K562 (cell line): ENCODE results near the gene THAP12. TPM values are rescaled to one million over a fixed set of nuclear protein-coding genes. Genes with fewer than 3 reads are reported as not detected.

Experiments
- ATAC-seq: fragments of 200-7000 bp; cut with Tn5 transposase; 3 replicates; pipeline ENCODE4 v1.9.1; 2020; ENCODE audit warnings: moderate library complexity
- BruUV-seq: library from RNA; stranded (reverse); fragments of 400-500 nt; replicated peaks from 2 replicates; lab custom pipeline; 2021; lab: Mats Ljungman, UMichigan
- CTCF ChIA-PET: fragments of 300-600 bp; formaldehyde crosslinking; extraction: SDS; loops from one replicate; lab custom pipeline; 2021; ENCODE audit warnings: low intra/inter-chr PET ratio; lab: Yijun Ruan, JAX
- POLR2A ChIA-PET: fragments of 300-600, 350-650 bp; sonication (Branson Sonifier 250); formaldehyde crosslinking; extraction: SDS; loops from one replicate; lab custom pipeline; 2021; ENCODE audit warnings: antibody characterized with exemption, inconsistent platforms; lab: Yijun Ruan, JAX
- DNase-seq, 4 experiments: peaks; one replicate each; pipeline versions ENCODE4 v3.0.0 to v3.0.0-alpha.2; 2011 to 2018; ENCODE audit warnings: low spot score in 3 of 4, mixed read lengths in 3 of 4; ENCODE audit errors: extremely low read depth in 1 of 4
- FAIRE-seq: peaks from 2 replicates; lab custom pipeline; 2011; peaks lifted over from hg19 to GRCh38; lab: Jason Lieb, UNC
- H2AFZ ChIP-seq: 2 replicates; pipeline ENCODE4 v1.6.0; 2011; ENCODE audit warnings: low read depth, low read length, control low read depth, inconsistent platforms
- H3K27ac ChIP-seq: fragments of 200-600 bp; 3 replicates; pipeline ENCODE4 v1.8.0; 2011; ENCODE audit warnings: low read depth, mild to moderate bottlenecking, control low read depth, inconsistent platforms, low read length, moderate library complexity, mixed read lengths; ENCODE audit errors: extremely low read depth
- H3K27me3 ChIP-seq, 2 experiments: fragments of 300-600 bp in 1 of 2; 2 replicates in 1 of 2; 3 replicates in 1 of 2; pipeline versions ENCODE4 v1.6.0 to v1.8.0; 2011; ENCODE audit warnings: inconsistent platforms in 2 of 2, low read length in 2 of 2, mild to moderate bottlenecking in 1 of 2, mixed read lengths in 1 of 2, moderate library complexity in 1 of 2; ENCODE audit not compliant: control insufficient read depth in 2 of 2, insufficient read depth in 2 of 2
- H3K36me3 ChIP-seq: fragments of 300-600 bp; 3 replicates; pipeline ENCODE4 v1.8.0; 2011; ENCODE audit warnings: mild to moderate bottlenecking, low read length, inconsistent platforms; ENCODE audit not compliant: control insufficient read depth, insufficient read depth
- H3K4me1 ChIP-seq, 2 experiments: fragments of 200-600 bp in 1 of 2; replicated peaks in 1 of 2; 2 replicates in 1 of 2; 3 replicates in 1 of 2; pipeline versions ENCODE4 v1.5.1 to v1.8.0; 2011; ENCODE audit warnings: inconsistent platforms in 2 of 2, low read length in 2 of 2, mild to moderate bottlenecking in 1 of 2, mixed read lengths in 1 of 2, moderate library complexity in 1 of 2; ENCODE audit not compliant: control insufficient read depth in 2 of 2, insufficient read depth in 2 of 2
- H3K4me2 ChIP-seq: 2 replicates; pipeline ENCODE4 v1.6.1; 2011; ENCODE audit warnings: low read length, control low read depth, inconsistent platforms, mixed read lengths; ENCODE audit not compliant: insufficient read depth
- H3K4me3 ChIP-seq: fragments of 200-600 bp; sonication (generic), shearing (Covaris generic); 2 replicates; pipeline ENCODE4 v1.5.1; 2016; ENCODE audit warnings: control low read depth, inconsistent platforms
- H3K79me2 ChIP-seq: fragments of 200-600 bp; 3 replicates; pipeline ENCODE4 v1.8.0; 2011; ENCODE audit warnings: low read length, inconsistent platforms; ENCODE audit not compliant: control insufficient read depth, insufficient read depth
- H3K9ac ChIP-seq, 2 experiments: 2 replicates each; pipeline versions ENCODE4 v1.6.0 to v1.6.1; 2011; ENCODE audit warnings: low read depth in 2 of 2, low read length in 2 of 2, control low read depth in 1 of 2, inconsistent platforms in 1 of 2, mild to moderate bottlenecking in 1 of 2, mixed read lengths in 1 of 2; ENCODE audit not compliant: insufficient read depth in 1 of 2
- H3K9me1 ChIP-seq: one replicate; pipeline ENCODE4 v1.6.0; 2011; ENCODE audit warnings: inconsistent platforms, mild to moderate bottlenecking, low read length, moderate library complexity; ENCODE audit not compliant: control insufficient read depth, insufficient read depth
- H3K9me3 ChIP-seq: replicated peaks from 2 replicates; pipeline ENCODE4 v1.5.1; 2011; ENCODE audit warnings: low read depth, low read length, inconsistent platforms; ENCODE audit not compliant: control insufficient read depth, insufficient read depth
- H4K20me1 ChIP-seq: replicated peaks from 2 replicates; pipeline ENCODE4 v1.6.1; 2011; ENCODE audit warnings: low read length, inconsistent platforms, mixed read lengths; ENCODE audit not compliant: control insufficient read depth, insufficient read depth
- CTCF ChIP-seq, 3 experiments: IDR thresholded peaks in 2 of 3; conservative IDR thresholded peaks in 1 of 3; 2 replicates each; pipeline ENCODE4 v1.5.1; 2011 to 2012; ENCODE audit warnings: low read length in 3 of 3, mild to moderate bottlenecking in 3 of 3, control low read depth in 2 of 3, improper control_type of control experiment in 1 of 3, inconsistent platforms in 1 of 3, low read depth in 1 of 3, mixed read lengths in 1 of 3, moderate library complexity in 1 of 3; ENCODE audit not compliant: insufficient read depth in 2 of 3
- GTF2A2 ChIP-seq: IDR thresholded peaks from 2 replicates; pipeline ENCODE4 v1.6.1; 2016; ENCODE audit warnings: mild to moderate bottlenecking, missing genetic modification characterization, missing compliant biosample characterization
- HDGF ChIP-seq: fragments of 450-650 bp; IDR thresholded peaks from 2 replicates; pipeline ENCODE4 v1.6.1; 2016
- MIER1 ChIP-seq: fragments of 450-650 bp; IDR thresholded peaks from 2 replicates; pipeline ENCODE4 v1.6.1; 2016; ENCODE audit warnings: antibody characterized with exemption, mild to moderate bottlenecking, low read depth
- RAD21 ChIP-seq, 2 experiments: fragments of 250-450 bp in 1 of 2; fragments of 450-650 bp in 1 of 2; sonication (Bioruptor Pico) in 1 of 2; formaldehyde crosslinking in 1 of 2; IDR thresholded peaks in 1 of 2; conservative IDR thresholded peaks in 1 of 2; 2 replicates each; pipeline versions ENCODE4 v1.4.0 to v1.8.0; 2020 to 2022; ENCODE audit warnings: mild to moderate bottlenecking in 2 of 2, moderate library complexity in 1 of 2
- ZNF23 ChIP-seq: fragments of 250-450 bp; sonication (Bioruptor Pico); IDR thresholded peaks from 2 replicates; pipeline ENCODE4 v1.4.0; 2020; ENCODE audit warnings: mild to moderate bottlenecking
- ZNF717 ChIP-seq: fragments of 250-450 bp; sonication (Bioruptor Pico); IDR thresholded peaks from 2 replicates; pipeline ENCODE4 v1.5.0; 2021
- WGBS: fragments of 100-300 bp; shearing (Covaris generic); methylation state at CpG from one replicate; pipeline ENCODE4 v1.1.6; 2016; ENCODE audit warnings: low coverage, mixed read lengths; ENCODE audit not compliant: insufficient coverage; ENCODE audit errors: missing lambda C conversion rate; 5-methylcytosine and 5-hydroxymethylcytosine counted together
- in situ Hi-C: fragments of 300-500 bp; cut with MboI; formaldehyde crosslinking; loops from 4 replicates; pipeline ENCODE4 v1.15.0; 2018; ENCODE audit warnings: inconsistent platforms, mixed read lengths
- intact Hi-C: fragments of 100-400 bp; cut with micrococcal nuclease; formaldehyde crosslinking; loops from 2 replicates; pipeline ENCODE4 v1.14.2; 2022
- polyA plus RNA-seq, 8 experiments: library from polyadenylated mRNA; depleted of rRNA in 4 of 8; stranded (reverse) in 5 of 8; unstranded in 3 of 8; fragments of >200 nt; fragmentation: Nextera tagmentation in 2 of 8; fragmentation: Illumina TruSeq in 1 of 8; extraction: Ambion mirVana in 2 of 8; extraction: Trizol in 1 of 8; gene quantifications; 2 replicates each; pipeline versions ENCODE4 v1.2.1 to v1.2.3, GENCODE V29; 2011 to 2014; ENCODE audit warnings: inconsistent platforms in 1 of 8, missing spikeins in 1 of 8
- total RNA-seq, 7 experiments: library from RNA; depleted of rRNA in 6 of 7; stranded (reverse); fragments of >200 nt in 6 of 7; fragmentation: Illumina TruSeq in 2 of 7; extraction: Trizol in 2 of 7; gene quantifications; 2 replicates each; pipeline versions ENCODE4 v1.2.1 to v1.2.3, GENCODE V29; 2011 to 2021; ENCODE audit warnings: low replicate concordance in 1 of 7
- TF ChIP-seq, protein P1 (sequence below): sonication (generic); IDR thresholded peaks from 2 replicates; pipeline ENCODE4 v1.6.1; 2016
- TF ChIP-seq, protein P2 (sequence below), 2 experiments: fragments of 450-650 bp; formaldehyde crosslinking in 1 of 2; IDR thresholded peaks; 2 replicates each; pipeline versions ENCODE4 v1.4.0 to v1.6.1; 2014 to 2020; ENCODE audit warnings: mild to moderate bottlenecking in 2 of 2, borderline replicate concordance in 1 of 2, low read depth in 1 of 2

THAP12 gene
- total and polyA plus RNA-seq, 9 of the 15 experiments (the other 6 are each of a cell fraction or from before 2014, with no cell fraction given): 28.1 to 103 (median 57.8) TPM

DNA sequence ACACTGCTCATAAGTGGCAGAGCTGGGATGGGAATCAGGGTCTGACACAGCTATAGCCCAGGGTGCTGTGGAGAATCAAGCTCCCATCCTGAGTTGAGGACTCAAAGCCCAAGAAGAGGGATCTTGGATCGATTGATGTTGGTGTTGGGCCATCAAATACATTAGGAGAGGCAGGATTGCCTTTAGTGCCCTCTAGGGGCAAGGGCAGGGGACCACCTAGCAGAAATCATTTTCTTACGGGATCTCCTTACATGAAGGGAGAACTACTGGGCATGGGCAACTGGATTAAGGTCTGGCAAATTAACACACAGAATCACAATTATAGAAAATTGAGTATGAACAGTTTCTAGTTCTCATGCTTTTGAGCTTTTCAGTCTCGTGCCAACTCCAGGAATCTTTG, 39.0 kb upstream of the THAP12 start:
- Histone ChIP-seq H3K27ac (no peak overlapping the region), H3K4me3 (no peak overlapping the region), H2AFZ (no peak overlapping the region), H3K36me3 (no peaks in the 10 kb centered on the region), H3K9ac (no peak overlapping the region), H3K9me1 (no peaks in the 10 kb centered on the region), H3K27me3 (peaks cover 15 to 26% of the 10 kb centered on the region in 2 experiments; a peak in 4 of 5 replicates), H3K4me1 (no peaks in the 10 kb centered on the region), H4K20me1 (no peaks in the 10 kb centered on the region), H3K79me2 (no peaks in the 10 kb centered on the region), H3K4me2 (no peak overlapping the region), H3K9me3 (no peaks in the 10 kb centered on the region)
- intact Hi-C loops: loop anchor here (10.0 kb wide), 1 partner anchor 75 kb away; no protein-coding TSS in a partner anchor
- ATAC-seq (peak; percentile 86), FAIRE-seq (peak; percentile 65), DNase-seq (peak; percentile 43 to 59 (median 46))
- CTCF ChIA-PET: interaction anchor here (0.6 kb wide), 1 partner anchor 105 kb away, joined by 3 read pairs; no protein-coding TSS in a partner anchor
- BruUV-seq: no TSS peak
- 16% methylated on average over 3 of the region's 3 CpGs for WGBS
- in situ Hi-C loops: no loop called here
- POLR2A ChIA-PET: interaction anchor here (0.6 kb wide), 1 partner anchor 1388 kb away, joined by 3 read pairs; no protein-coding TSS in a partner anchor
- TF ChIP-seq CTCF (IDR thresholded peaks at IDR 0.05 in 2 of 3, conservative IDR thresholded peaks at IDR 0.05 in 1 of 3; ENCODE audit: insufficient read depth in 2 of 3, low read depth in 1 of 3, low read length in 3 of 3) (peak; percentile 55 to 69 (median 66)), ZNF717 (CRISPR knock-in tag) (no peak), GTF2A2 (tag) (no peak), ZNF23 (CRISPR knock-in tag) (no peak), MIER1 (no peak), RAD21 (CRISPR knock-in tag; conservative IDR thresholded peaks at IDR 0.05 in 1 of 2, IDR thresholded peaks at IDR 0.05 in 1 of 2) (peak in 1 of 2 experiments; percentile 47; a peak in 3 of 4 replicates), HDGF (no peak)
- TF ChIP-seq, protein P1, sequence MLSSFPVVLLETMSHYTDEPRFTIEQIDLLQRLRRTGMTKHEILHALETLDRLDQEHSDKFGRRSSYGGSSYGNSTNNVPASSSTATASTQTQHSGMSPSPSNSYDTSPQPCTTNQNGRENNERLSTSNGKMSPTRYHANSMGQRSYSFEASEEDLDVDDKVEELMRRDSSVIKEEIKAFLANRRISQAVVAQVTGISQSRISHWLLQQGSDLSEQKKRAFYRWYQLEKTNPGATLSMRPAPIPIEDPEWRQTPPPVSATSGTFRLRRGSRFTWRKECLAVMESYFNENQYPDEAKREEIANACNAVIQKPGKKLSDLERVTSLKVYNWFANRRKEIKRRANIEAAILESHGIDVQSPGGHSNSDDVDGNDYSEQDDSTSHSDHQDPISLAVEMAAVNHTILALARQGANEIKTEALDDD: no peak
- TF ChIP-seq, protein P2, sequence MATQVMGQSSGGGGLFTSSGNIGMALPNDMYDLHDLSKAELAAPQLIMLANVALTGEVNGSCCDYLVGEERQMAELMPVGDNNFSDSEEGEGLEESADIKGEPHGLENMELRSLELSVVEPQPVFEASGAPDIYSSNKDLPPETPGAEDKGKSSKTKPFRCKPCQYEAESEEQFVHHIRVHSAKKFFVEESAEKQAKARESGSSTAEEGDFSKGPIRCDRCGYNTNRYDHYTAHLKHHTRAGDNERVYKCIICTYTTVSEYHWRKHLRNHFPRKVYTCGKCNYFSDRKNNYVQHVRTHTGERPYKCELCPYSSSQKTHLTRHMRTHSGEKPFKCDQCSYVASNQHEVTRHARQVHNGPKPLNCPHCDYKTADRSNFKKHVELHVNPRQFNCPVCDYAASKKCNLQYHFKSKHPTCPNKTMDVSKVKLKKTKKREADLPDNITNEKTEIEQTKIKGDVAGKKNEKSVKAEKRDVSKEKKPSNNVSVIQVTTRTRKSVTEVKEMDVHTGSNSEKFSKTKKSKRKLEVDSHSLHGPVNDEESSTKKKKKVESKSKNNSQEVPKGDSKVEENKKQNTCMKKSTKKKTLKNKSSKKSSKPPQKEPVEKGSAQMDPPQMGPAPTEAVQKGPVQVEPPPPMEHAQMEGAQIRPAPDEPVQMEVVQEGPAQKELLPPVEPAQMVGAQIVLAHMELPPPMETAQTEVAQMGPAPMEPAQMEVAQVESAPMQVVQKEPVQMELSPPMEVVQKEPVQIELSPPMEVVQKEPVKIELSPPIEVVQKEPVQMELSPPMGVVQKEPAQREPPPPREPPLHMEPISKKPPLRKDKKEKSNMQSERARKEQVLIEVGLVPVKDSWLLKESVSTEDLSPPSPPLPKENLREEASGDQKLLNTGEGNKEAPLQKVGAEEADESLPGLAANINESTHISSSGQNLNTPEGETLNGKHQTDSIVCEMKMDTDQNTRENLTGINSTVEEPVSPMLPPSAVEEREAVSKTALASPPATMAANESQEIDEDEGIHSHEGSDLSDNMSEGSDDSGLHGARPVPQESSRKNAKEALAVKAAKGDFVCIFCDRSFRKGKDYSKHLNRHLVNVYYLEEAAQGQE (IDR thresholded peaks at IDR 0.05; ENCODE audit: borderline replicate concordance): peak; percentile 19; the same call in 1 of the 2 replicates
- TF ChIP-seq, protein P2 (CRISPR knock-in tag; IDR thresholded peaks at IDR 0.05; ENCODE audit: low read depth): no peak
